ENCODE results near the gene PAPLN. TPM values are rescaled to one million over a fixed set of nuclear protein-coding genes. Genes with fewer than 3 reads are reported as not detected.

The PAPLN gene
- total RNA-seq, 6 experiments from 2014 or later, result 1.5 to 3.0 (median 2.3) TPM

GRCh38 chr14:73323896-73324399, 86.6 kb downstream of the PAPLN start:
- Mint-ChIP-seq H3K27ac (no peak overlapping the region), H3K36me3 (ENCODE audit: low read depth) (no peaks in the 10 kb centered on the region; the same call in 1 of the 2 replicates)
- TF ChIP-seq CTCF (IDR thresholded peaks at IDR 0.05), result no peak

More at GRCh38 chr14:73323896-73324399, 86.6 kb downstream of the PAPLN start:
- peaks cover 26% of the 10 kb centered on the region for H3K4me1 Mint-ChIP-seq (ENCODE audit: low read depth)
- DNase-seq, result no peak
- no peak overlapping the region for H3K4me3 Mint-ChIP-seq
- H3K9me3 Mint-ChIP-seq, result no peaks in the 10 kb centered on the region
- H3K27me3 Mint-ChIP-seq (ENCODE audit: insufficient read depth), result peaks cover 3% of the 10 kb centered on the region

Other genes with a start within 250 kb of the PAPLN start
- 10 to 100 TPM; 13.6 to 18.3 (median 15.6) TPM for gene ZFYVE1, start 210.4 kb upstream of the PAPLN start, total RNA-seq (2021; fragmentation: NEBNext Ultra II Directional; extraction: Animal tissue kit (Norgen Biotek cat#: 25700))
- 10 to 100 TPM; 60.2 to 71.2 (median 64.1) TPM for gene RBM25, start 179.0 kb upstream of the PAPLN start, total RNA-seq (2021; fragmentation: NEBNext Ultra II Directional; extraction: Animal tissue kit (Norgen Biotek cat#: 25700))
- gene PSEN1, start 101.0 kb upstream of the PAPLN start, total RNA-seq (2021; fragmentation: NEBNext Ultra II Directional; extraction: Animal tissue kit (Norgen Biotek cat#: 25700)), result 10 to 100 TPM; 34.5 to 44.6 (median 40.2) TPM
- gene NUMB, start 221.0 kb downstream of the PAPLN start, total RNA-seq (2021; fragmentation: NEBNext Ultra II Directional; extraction: Animal tissue kit (Norgen Biotek cat#: 25700)), result 10 to 100 TPM; 60.1 to 80.8 (median 71.4) TPM